HG03378 (cell line): ENCODE results near the gene NSD1.
"Not testable (repeated sequence)": the region's sequence is repeated elsewhere in the genome, so short reads cannot be mapped to it uniquely, and the experiment has no call there.

Experiments used
- ATAC-seq: cut with Tn5 transposase; IDR thresholded peaks from one replicate; pipeline ENCODE4 v1.9.1; 2021; ENCODE audit warnings: mild to moderate bottlenecking, moderate library complexity; ENCODE audit not compliant: unreplicated experiment

NSD1 gene

DNA sequence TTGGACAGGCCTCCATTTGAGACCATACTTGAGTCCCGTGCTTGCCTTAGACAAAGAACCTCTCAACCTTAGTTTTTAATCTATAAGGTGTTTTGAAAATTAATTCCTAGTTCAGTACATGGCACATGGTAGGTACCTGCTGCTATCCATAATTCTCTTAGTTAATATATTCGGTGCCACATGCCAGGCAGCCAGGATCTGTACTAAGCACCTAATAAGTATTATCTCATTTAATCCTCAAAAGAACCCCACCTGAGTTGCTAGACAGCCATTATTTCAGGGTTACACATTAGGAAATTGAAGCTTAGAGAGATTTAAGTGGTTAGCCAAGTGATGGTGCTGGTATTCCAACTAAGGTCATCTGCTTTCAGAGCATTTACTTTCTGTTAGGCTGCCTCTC, 29.9 kb downstream of the NSD1 start:
- ATAC-seq, result no peak

DNA sequence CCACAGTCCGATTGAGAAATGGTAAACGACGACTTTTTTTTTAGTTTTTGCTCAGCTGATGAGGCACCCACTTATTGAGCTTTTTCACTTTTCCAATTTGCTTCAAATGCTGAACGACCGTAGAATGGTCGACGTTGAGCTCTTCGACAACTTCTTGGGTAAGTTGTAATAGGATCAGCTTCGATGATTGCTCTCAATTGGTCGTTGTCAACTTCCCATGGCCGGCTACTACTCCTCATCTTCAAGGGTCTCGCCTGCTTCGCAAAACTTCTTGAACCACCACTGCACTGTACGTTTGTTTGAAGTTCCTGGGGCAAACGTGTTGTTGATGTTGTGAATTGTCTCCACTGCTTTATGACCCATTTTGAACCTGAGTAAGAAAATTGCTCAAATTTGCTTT, 35.7 kb downstream of the NSD1 start:
- no peak for ATAC-seq

- ATAC-seq, result no peak
These were observed 38.4 kb downstream of the NSD1 start for GRCh38 chr5:177171961-177172360.

- ATAC-seq, result no peak
These were observed 41.8 kb downstream of the NSD1 start for GRCh38 chr5:177175336-177175735.

- ATAC-seq, result no peak
These were observed 42.7 kb downstream of the NSD1 start for GRCh38 chr5:177176175-177176711.

GRCh38 chr5:177177847-177178437, 44.4 kb downstream of the NSD1 start:
- not testable (repeated sequence) for ATAC-seq

DNA sequence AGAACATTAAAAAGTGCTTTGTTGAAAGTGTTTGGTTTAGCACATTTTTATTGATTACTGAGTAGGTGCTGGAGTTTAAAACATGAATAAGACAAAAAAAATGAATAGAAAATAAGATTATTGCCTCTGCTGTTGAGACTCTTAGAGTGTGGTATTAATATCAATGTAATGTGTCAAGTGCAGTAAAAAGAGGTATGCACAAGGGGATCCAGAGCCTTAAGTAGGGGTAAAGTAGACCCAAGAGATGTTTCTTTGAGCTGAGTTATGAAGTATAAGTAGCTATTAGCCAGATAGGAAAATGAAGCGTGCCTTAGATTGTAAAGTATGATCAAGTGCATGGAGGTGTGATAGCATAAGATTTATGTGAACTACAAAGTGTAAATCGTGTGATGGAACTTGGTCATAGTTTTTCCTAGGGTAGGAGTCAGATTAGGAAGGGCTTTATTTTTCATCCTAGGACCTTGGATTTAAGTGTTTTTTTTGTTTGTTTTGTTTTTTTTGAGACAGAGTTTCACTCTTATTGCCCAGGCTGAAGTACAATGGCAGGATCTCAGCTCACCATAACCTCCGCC, 45.2 kb downstream of the NSD1 start:
- ATAC-seq, result no peak

- ATAC-seq, result no peak
These were observed 45.9 kb downstream of the NSD1 start for GRCh38 chr5:177179431-177179830.

GRCh38 chr5:177183142-177183541, 49.6 kb downstream of the NSD1 start:
- ATAC-seq, result no peak

DNA sequence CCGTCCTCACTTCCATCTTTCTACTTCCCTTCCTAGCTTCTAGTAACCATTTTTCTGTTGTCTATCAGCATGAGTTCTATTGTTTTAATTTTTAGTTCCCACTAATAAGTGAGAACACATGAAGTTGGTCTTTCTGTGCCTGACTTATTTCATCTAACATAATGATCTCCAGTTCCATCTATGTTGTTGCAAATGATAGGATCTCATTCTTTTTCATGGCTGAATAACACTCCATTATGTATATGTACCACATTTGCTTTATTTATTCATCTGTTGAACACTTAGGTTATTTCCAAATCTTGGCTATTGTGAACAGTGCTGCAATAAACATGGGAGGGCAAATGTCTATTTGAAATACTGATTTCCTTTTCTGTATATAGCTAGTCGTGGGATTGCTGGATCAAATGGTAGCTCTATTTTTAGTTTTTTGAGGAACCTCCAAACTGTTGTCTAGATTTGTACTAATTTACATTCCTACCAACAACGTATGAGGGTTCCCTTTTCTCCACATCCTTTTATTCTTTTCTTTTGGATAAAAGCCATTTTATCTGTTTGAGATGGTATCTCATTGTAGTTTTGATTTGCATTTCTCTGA, 50.3 kb downstream of the NSD1 start:
- ATAC-seq, result no peak

- no peak for ATAC-seq
These were observed 52.4 kb downstream of the NSD1 start for GRCh38 chr5:177185993-177186392.

DNA sequence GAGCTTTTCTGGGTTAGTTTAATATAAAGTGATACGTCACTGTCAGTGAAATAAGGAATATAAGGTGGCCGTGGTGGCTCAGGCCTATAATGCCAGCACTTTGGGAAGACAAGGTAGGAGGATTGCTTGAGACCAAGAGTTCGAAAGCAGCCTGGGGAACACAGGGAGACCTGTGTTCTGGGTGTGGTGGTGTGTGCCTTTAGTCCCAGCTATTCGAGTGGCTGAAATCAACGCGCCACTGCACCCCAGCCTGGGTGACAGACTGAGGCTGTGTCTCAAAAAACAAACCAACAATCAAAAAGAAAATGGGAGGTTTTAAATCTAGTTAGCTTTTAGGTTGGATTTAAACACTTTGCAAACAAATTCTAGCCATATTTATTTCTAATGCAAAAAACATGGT, 53.1 kb downstream of the NSD1 start:
- ATAC-seq, result no peak

GRCh38 chr5:177188775-177189174, 55.2 kb downstream of the NSD1 start:
- no peak for ATAC-seq

GRCh38 chr5:177189416-177189815, 55.8 kb downstream of the NSD1 start:
- ATAC-seq, result no peak

GRCh38 chr5:177189965-177190364, 56.4 kb downstream of the NSD1 start:
- no peak for ATAC-seq

- no peak for ATAC-seq
These were observed 60.7 kb downstream of the NSD1 start for GRCh38 chr5:177194268-177194667.

GRCh38 chr5:177195307-177195952, 61.9 kb downstream of the NSD1 start:
- no peak for ATAC-seq

DNA sequence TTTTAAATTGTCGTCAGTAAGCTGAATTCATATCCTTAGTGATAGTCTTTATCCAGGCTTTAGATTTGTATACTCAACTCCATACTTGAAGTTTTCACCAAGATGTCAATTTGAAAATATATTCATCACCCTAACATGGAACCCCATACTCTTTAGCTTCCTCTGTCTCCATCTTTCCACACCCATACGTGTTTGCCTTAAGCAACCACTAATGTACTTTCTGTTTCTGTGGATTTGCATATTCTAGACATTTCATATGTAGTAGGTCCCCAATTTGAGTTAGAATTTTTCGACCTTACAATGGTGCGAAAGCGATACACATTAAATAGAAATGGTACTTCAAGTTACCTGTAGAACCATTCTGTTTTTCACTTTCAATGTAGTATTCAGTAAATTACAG, 65.2 kb downstream of the NSD1 start:
- no peak for ATAC-seq

- ATAC-seq, result no peak
These were observed 70.7 kb downstream of the NSD1 start for GRCh38 chr5:177204281-177204680.

GRCh38 chr5:177209610-177210009, 76.0 kb downstream of the NSD1 start:
- ATAC-seq, result no peak

DNA sequence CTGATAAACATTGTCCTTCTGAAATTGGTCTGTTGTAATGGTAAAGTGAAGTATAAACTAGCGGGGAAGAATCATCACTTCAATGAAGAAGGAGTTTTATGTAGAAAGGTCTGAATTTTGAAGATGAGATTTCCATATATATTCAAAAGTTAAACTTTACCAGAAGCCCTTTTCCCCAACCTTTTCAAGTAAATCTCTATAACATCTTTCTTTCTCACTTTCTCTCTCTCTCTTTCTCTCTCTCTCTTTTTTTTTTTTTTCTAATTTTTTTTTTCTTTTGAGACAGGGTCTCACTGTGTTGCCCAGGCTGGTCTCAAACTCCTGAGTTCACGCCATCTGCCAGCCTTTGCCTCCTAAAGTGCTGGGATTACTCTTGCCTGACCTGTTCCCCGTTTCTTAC, 78.7 kb downstream of the NSD1 start:
- no peak for ATAC-seq

- ATAC-seq, result no peak
These were observed 87.0 kb downstream of the NSD1 start for GRCh38 chr5:177220576-177220975.
